Stimulated activated CD4-positive, alpha-beta T cell treated with anti-CD3 and anti-CD28 coated beads, TNF-alpha, amount 100 ng/mL, for 1 hour (primary cell): ENCODE data around the gene MAGI1.

Source experiments
- DNase-seq, 3 donors: peaks; one replicate each; pipeline ENCODE4 v3.0.0-alpha.2; 2020; ENCODE audit warnings: low read depth in 3 of 3, low spot score in 1 of 3

The MAGI1 gene

DNA sequence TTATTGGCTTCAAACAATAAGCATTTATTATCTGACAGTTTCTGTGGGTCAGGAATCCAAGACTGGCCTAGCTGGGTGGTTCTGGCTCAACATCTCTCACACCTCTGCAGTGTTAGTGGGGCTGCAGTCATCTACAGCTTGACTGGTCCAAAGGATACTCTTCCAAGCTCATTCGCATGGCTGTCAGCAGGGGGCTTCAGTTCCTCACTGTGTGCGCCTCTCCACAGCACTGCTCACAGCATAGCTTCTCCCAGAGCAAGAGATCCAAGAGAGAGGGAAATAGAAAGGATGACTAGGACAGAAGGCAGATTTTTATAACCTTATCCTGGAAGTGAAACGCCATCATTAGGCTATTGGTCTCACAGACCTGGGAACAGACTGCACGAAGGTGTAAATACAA lies 64.2 kb downstream of the MAGI1 start:
- DNase-seq, result no peak

DNA sequence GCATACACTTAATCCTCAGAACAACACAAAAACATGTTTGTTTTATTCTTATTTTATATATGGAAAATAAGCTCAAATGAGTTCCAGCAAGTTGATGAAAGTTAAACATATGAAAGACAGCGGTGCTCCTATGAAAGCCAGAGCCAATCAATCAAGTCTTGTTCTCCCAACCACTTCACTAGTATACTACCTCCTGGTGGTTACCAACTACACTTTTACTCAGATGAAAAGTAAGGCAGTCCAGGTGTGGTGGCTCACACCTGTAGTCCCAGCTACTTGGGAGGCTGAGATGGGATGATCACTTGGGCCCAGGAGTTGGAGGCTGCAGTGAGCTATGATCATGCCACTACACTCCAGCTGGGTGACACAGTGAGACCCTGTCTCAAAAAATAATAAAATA lies 66.0 kb downstream of the MAGI1 start:
- no peak for DNase-seq

DNA sequence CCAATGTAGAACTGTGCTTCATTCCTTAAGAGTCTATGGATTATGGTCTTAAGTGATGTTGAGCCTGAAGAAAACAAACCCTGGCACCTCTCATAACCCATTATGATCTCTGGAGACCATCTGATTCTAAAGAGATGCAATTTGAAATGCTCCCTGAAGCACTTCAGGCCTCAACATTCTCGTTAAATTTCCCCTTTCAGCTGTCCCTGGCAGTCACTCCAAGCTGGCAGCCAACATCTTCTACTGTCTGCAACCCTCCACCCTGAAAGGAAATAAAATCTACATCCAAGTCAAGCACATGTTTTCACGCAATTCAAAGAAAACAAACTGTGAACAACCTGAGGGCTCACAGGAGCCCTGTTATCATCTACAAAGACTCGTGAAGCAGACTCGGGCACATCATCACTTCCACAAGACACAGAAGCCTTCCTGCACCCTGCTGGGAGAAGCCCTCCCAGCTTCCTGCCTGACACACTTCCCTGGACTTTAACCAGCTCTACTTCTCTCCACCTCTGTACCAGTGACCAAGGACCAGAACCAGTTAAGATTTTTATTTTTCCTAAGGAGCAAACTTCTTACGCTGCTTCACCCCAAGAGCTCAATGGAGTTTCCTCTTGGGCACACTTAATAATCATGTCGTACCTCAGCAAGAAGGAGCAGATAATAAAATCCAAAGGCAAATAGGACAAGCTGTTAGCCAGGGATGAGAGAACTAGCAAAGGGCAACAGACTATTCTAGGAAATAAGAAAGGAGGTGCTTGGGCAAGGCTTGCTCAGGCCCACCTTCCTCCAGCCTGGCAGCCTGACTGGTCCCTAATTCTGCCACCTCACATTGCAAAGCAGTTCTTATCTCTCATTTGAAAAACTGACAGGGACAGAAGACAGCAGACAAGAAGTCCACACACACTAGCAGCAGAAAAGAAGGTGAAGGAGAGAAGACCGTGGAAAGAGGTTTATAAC lies 67.1 kb downstream of the MAGI1 start:
- no peak for DNase-seq

DNA sequence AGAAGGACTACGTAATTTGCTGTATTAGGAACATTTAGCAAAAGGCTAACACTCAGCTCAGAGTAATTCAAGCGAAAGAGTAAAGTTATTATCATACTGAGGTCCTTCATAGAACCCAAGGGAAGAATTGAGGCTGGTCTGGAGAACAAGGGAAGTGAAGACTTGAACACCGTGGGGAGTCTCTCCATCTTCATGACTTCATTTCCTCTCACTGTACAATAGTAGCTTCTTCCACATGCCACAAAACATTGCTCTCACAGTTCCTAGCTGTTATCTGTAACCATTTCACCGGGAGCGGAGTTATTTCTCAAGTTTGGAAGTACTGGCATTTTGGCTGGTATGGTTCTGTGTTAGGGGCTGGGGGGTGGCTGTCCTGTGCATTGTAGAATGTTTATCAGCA lies 69.7 kb downstream of the MAGI1 start:
- no peak for DNase-seq

DNA sequence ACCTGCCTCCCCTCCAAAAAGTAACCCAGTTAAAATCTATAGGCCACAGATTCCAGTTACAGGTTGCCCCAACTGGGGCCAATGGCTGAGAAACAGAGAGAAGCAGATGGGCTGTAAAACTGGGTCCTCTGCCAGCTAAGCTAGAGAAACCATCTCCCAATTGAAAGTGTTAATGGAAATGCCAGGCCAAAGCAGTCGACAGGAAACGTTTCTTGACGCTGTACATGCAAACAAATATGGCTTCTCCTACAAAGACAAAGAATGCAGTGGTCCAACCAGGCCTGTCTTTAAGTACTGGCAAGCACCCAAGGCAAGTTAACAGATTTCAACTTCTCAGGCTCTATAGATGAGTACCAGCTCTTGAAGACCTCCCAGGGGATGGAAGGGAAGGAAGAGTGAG lies 71.3 kb downstream of the MAGI1 start:
- no peak for DNase-seq

DNA sequence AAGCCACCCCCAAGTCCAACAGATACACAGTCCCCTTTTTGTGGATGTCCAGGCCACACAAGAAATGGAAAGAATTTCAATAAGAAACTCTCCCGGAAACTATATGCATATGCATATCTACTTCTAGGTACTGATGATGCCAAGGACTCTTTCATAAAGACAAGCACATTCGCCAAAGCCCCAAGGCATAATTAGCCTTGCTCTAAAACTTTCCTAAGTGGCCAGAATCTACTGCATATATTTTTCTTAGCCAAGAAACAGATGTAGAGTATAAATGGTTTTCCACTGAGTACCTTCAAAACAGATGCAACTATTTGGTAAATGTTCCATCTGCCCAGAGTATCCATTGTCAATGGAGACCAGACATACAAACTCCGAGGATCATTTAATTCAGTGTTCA lies 73.9 kb downstream of the MAGI1 start:
- no peak for DNase-seq

DNA sequence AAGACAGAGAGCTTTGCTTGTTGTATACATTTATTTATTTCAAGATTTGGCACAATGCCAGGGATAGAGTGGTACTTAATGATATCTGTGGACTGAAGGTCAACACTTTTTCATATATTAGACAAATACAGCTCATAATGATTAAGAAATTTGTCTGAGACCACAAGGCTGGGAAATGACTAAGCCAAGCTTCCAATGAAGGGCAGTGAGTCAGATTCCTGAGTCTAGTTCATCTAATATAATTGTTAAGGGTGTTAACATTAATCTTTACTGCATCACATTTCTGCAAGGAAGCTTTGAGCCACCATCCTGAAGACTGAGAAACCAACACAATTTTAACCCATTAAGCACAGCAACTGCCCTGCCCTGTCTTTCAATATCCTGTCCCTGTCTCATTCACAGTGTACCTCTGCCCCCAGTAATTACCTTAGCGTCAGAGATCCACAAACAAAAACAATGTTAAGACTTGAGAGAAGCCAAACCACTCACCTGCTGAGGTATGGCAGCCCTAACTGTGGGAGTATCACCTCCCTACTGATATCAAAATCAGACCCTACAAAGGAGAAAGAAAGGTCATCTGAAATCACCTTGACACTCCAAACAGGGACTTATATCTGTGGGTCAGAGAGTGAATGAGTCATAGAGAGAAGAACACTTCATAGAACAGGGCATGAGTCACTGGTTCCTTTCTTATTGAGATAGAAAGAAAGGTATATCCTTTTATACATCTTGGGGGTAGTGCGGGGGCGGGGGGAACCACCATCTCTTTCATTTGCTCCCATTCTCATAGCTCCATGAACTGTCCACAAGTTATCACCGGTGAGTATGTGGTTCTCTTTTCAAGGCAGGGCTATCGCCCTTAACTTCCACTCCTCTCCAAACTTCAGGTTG lies 74.7 kb downstream of the MAGI1 start:
- DNase-seq, result no peak

DNA sequence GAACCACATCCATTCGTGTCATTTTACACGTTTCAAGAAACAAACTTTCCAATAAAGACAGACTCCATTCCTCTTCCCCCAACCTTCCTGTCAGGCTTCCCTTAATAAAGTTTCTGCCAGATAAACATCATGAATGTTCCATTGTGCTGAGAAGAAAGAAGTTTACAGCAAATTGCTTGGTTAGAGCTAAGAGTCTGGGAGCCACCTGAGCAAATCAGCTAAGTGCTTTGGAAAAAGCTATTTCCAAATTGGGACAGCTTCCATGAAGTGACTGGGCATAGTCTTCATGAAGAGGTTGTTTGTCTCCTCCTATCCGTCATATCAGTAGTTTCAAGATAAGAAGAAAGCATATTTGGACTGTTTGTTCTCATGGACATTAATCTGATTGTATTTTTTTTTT lies 77.0 kb downstream of the MAGI1 start:
- DNase-seq, result no peak

DNA sequence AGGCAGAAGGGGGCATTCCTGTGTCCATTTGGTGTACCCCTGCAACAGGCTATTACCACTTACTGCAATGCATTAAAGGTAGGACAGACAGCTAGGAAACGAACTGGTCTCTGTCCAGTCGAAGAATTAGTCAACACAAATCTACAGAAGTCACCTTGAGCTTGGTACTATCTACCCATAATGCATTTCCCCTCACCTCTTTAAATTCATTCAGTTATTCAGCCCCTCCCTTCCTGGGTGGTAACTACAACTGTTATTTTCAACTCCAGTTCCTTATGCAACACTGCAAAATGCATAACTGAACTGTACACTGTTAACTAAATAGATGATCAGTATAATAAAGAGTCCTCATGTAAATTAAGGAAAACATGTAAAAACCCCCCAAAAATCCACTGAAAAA lies 77.6 kb downstream of the MAGI1 start:
- no peak for DNase-seq

DNA sequence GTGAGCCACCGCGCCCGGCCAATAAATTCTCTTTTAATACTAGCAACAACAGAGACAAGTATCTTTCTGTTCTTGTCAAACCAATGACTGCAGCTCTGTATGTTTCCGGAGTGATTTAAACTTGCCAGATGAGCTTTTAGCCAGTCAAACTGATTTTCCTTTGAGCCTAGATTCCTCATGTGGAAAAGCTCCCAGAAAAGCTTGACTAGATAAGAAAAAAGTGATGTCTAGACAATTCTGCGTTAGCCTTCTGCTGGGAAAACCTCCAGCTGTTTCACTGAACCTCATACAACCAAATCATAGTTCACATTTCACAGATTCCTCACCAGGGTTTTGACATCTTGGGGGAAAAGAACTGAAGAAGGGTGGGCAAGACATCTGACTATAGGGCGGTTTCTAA lies 78.6 kb downstream of the MAGI1 start:
- DNase-seq, result no peak

DNA sequence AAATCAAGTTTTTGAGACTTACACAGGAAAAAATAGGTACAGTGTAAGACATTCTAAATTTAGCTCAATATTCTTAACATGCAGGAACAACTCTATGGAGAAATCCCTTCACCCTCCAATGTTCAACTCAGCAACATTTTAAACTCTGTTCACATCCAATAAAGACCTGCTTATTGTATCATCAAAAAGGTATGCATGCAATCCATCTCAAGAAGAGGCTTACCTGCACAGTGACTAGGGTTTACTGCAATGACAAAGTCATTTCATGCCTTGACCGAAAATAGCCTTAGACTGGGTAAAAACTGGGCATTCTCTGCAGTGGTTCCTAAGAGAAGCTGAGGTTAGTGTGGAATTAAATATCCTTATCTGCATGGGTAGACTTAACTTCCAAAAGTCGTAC lies 80.5 kb downstream of the MAGI1 start:
- DNase-seq, result no peak

DNA sequence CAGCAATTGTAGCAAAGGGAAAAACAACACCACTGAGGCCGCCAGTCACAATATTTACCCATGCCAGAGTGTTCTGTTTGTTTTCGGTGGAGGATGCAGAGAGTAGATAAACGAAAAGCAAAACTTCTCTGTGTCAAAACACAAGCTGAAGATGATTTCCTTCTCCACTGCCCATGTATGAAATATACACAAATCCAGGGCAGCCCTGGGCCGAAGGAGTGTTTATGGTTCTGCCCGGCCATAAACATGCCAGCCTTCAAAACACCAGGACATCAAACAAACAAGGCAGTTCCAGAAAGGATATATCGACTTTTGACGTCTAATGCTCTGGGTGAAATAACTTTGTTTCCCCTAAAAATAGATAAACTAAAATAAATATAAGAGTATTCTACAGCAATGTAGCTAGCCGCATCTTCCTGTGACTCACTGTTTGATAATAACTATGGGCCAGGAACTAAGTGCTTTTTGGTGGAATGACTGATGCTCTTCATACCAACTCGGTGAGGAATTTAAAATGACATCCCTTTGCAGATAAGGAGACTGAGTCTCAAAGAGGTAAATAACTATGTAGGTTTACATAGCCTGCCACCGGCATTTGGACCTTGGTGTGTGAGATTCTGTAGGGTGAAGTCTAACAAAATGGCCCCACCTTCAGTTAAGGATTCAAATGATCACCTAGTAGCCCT lies 82.8 kb downstream of the MAGI1 start:
- no peak for DNase-seq

DNA sequence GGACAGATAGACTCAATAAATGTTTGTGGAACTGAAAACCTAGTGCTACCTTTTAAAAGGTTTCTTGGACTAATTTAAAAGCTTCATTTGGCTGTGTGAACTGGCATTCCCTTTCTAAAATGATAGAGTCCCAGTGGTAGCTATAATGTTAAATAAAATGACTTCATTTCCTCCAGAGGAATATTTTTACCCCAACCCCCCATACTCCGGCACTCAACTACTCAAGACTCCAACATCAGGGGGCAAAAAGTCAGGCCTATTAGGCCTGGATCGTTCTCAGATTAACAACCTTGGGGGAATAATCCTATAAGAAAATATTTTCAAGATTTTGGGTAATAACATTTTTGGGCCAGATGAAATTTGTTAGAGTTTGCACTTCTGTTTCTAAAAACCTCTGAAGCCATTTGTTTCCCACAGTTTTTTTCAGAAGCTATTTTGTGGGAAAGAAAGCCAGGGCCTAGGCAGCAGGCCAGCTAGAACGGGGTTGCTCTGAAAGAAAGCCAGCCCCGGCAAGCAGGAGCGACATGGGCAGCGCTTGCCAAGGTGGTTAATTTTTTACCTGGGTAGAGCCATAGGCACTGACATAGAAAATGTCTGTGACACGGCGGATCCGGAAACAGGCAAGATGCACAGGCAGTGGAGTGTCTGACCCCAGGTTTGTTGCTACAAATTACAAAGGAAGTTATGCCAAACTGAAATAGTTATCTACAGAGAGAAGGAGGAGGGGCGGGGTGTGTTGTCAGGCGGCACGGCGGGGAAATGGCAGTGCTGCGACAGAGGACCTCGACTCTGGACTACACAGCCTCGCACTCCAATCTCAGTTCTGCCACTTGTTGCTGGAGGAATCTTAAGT lies 84.6 kb downstream of the MAGI1 start:
- DNase-seq, result no peak

DNA sequence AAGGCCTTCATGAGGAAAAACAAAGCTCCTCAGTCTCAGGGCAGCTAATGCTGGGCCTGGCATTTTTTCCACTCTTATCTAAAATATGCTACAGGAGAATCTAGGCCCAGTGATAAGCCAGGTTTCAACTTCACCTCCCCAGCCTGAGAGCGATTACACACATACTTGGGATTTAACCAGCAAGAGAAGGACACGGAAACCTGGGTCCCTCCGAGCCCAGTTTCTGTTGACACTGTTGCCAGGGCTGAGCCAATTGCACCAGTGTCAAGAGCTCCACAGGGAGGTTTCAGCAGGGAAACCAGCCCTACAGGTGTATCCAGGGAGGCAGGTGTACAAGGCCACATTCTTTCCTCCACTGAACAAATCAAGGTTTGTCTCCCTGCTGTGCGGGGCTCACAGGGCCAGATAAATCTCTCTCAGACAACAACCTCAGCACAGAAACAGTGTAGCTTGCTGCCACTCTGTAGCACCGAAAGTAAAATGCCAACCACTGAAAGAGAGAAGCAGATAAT lies 85.4 kb downstream of the MAGI1 start:
- DNase-seq, result no peak

DNA sequence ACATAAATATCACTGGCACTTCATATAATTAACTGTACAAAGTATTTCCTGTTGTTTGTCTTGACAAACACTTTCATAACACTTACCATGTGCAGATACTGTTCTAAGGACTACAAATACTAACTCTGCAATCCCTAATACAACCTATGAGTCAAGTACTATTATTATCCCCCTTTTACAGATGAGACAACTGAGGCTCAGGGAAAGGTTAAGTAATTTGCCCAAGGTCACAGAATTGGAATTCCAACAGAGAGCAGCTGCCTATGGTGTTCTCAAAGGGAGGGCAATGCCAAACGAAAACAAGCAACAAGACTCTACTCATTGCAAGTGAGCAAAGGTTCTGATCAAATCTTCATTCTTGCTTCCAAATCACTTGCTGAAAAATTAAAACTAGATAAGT lies 85.9 kb downstream of the MAGI1 start:
- no peak for DNase-seq

DNA sequence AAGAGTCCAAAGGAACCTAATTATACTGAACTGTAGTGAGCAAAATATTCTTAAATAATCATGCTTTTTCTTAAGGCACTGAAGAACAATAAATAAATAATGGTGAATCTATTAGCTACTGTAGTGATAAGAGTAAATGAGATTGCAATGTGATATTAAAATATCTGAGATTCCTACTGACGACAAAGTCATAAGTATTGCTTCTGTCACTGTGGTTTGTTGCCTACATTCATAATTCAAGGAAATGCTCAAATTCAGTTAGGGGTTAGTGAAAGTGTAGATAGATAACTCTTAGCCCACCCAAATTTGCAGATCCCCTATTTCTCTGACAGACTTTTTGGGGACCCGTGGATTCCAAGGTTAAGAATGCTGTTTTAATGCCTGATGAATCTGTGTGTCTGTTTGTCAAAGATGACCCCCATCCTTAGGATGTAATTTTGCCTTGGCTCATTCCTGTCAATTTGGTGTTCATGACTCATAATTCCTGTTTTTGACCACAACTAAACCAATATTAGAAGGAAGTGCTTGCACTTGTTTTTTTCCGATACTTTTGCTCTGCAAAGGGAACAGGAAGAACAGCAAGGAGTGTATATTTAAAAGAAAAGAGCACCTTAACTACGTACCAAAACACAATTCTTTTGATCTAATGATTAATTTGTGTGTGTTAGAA lies 86.7 kb downstream of the MAGI1 start:
- DNase-seq, result no peak

DNA sequence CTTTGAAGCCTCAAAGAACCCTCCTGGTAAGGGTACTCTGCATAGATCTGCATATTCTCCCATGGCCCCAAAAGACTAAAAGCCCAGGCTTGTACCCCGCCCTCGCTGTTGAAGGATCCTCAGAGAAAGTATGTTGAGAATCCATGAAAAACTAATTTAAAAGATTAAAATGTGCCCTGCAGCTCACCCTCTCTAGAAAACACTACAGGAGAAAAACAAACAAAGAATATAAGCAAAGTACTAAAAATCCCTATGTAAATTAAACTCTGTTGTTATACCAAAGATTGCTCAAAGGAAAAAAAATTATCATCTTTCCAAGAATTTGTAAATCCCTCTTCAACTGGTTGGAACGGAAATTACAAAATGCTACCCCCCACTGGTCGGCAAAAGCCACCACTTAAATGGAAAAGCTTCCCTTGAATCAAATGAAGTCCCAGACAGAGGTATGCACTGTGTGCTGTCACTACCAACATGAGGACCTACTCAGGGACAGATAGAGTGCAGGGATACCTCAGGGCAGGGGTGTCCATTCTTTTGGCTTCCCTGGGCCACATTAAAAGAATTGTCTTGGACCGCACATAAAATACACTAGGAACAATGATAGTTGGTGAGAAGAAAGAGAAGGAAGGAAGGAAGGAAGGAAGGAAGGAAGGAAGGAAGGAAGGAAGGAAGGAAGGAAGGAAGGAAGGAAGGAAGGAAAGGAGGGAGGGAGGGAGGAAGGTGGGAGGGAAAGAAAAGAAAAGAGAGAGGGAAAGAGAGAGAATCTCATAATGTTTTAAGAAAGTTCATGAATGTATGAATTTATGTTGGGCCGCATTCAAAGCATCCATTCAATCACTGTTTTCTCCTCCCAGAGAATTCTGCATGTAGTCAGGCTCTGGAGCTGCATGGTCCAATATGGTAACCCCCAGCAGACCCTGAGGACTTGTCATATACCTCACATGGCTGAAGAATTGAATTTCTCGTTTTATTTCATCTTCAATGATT lies 88.1 kb downstream of the MAGI1 start:
- DNase-seq, result no peak

DNA sequence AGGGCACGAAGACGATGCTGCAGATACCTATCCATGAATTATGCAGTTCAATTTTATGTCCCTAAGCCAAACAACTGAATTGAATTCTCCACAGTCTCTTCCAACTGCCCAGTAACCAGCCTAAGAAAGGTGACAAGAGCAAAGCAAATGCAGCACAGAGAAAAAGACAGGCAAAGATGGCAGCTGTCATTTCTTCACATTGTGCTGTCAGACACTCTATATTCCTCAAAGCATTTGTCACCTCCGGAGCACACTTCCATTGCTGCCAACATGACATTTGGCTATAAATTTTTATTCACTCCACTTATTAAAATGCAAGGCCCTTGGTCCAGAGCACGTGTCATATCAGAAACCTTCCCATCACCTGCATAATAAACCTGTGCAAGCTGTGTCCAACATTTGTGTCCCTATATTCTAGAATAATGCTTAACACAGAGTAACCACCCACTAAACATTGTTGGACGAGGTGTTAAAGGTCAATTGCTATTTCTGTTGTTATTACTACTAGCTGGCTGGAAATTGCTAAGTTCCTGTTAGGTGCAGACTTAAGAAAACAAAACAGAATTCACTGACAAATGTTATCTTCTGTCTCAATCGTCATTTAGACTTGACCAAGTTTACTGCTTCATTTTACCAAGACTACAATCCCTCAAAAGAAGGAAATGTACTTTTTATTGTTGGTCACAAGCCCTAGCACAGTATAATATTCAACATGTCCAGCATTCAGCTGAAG lies 89.7 kb downstream of the MAGI1 start:
- DNase-seq, result no peak
